Measurements from ENCODE around the gene ALPG. TPM values are rescaled to one million over a fixed set of nuclear protein-coding genes. Genes with fewer than 3 reads are reported as not detected.

The ALPG gene
- total and polyA plus RNA-seq, 10 of the 15 experiments (the other 5 are each of a cell fraction or from before 2014, with no cell fraction given), result not detected

DNA sequence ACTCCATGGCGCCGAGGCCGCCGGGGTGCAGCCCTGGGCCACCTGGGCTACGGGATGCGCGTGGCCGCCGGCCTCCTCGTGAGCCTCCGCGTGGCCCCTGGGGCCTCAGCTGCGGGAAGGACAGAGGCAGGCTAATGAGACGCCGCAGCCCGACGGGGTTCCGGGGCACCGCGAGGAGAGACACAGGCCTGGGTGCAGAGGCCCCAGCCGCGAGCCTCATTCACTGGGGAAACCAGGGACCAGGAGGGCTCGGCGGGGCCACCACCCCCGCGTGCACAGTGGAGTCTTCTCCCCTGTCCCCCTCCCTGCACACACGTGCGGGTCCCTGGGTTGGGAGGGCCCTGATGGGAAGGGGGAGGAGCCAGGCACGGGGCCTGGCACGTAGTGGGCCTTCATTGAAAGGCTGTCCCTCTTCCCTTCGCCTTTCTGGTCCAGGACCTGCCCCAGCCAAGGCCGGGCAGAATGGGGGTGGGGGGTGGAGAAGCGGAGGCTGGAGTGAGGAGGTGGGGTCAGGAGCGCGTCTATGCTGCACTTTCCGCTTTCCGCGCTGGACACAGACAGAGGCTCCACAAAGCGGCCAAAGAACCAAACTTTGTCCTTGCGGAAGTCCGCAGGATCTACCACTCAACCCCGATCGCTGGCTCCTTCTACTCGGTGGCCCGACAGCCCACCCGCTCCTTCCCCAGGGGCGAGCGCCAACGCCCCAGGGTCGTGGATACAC, 19.0 kb upstream of the ALPG start:
- Histone ChIP-seq H3K36me3 (ENCODE audit: control insufficient read depth in 2 of 2, insufficient read depth in 2 of 2, low read length in 1 of 2) (no peaks in the 10 kb centered on the region), H3K79me2 (ENCODE audit: control insufficient read depth, insufficient read depth, low read length) (no peaks in the 10 kb centered on the region), H2AFZ (ENCODE audit: control insufficient read depth, low read depth, low read length) (no peak overlapping the region), H3K27me3 (replicated peaks in 1 of 2; ENCODE audit: control insufficient read depth in 2 of 2, insufficient read depth in 2 of 2, low read length in 1 of 2) (peaks cover 0 to 7% of the 10 kb centered on the region in 2 experiments; a peak in 2 of 4 replicates), H3K9ac (ENCODE audit: control insufficient read depth, insufficient read depth, low read length) (no peak overlapping the region), H3K4me1 (ENCODE audit: control insufficient read depth, insufficient read depth, low read length) (no peaks in the 10 kb centered on the region), H3K27ac (ENCODE audit: control insufficient read depth, insufficient read depth) (no peak overlapping the region), H3K4me2 (ENCODE audit: control insufficient read depth, insufficient read depth) (no peak overlapping the region), H3K4me3 (no peak overlapping the region), H3K9me3 (replicated peaks; ENCODE audit: control insufficient read depth, insufficient read depth, low read length) (no peaks in the 10 kb centered on the region), H4K20me1 (ENCODE audit: control insufficient read depth, insufficient read depth) (no peaks in the 10 kb centered on the region)
- no peak for FAIRE-seq
- TF ChIP-seq NRF1 (conservative IDR thresholded peaks at IDR 0.05; ENCODE audit: low read depth, low read length) (no peak), GABPA (IDR thresholded peaks at IDR 0.05; ENCODE audit: low read depth) (no peak), LARP7 (IDR thresholded peaks at IDR 0.05) (no peak), WRNIP1 (IDR thresholded peaks at IDR 0.05; ENCODE audit: borderline replicate concordance, low read depth, low read length) (no peak), JUNB (IDR thresholded peaks at IDR 0.05) (no peak), PML (IDR thresholded peaks at IDR 0.05; ENCODE audit: low read length) (no peak), SMC3 (IDR thresholded peaks at IDR 0.05; ENCODE audit: borderline replicate concordance, low read length) (no peak)
- DNase-seq (ENCODE audit: low read depth, low spot score), result no peak
- ChIA-PET POLR2A (no interaction called here), CTCF (no interaction called here), RAD21 (ENCODE audit: unreplicated experiment) (no interaction called here), SMC1A (ENCODE audit: uncharacterized antibody, unreplicated experiment) (no interaction called here)
- in situ Hi-C loops (cut with MboI) (no loop called here), intact Hi-C loops (cut with micrococcal nuclease; ENCODE audit: unreplicated experiment) (no loop called here)
- no TSS peak for BruUV-seq (replicated peaks)
- no peak for ATAC-seq
- WGBS (ENCODE audit: insufficient coverage, insufficient replicate concordance, low lambda C conversion rate, missing lambda C conversion rate), result 79% methylated on average over 38 of the region's 50 CpGs

DNA sequence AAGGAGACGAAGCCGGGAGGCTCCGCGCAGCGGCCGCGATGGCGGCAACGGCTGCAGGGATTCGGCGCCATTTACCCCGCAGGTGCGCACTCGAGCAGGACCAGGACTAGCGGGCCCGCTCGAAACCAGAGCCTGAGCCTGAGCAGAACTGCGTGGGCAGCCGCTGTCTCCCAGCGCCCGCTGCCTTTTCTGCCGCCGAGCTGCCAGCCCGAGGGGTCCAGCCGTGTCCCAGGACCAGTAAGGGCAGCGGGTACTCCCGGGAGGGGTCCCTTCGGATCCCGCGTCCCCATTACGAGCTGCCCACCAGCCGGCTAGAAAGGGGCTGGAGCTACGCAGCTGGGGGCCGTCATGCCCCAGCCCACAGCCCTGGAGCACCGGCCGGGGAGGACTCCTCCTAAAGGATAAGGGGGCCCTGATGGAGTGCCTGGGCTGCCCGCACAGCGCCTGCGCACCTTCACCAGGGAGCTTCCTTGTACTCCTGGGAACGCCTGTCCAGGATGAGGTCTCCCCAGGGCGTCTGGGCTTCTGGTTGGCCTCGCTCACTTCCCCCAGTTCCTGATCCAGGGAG, 18.2 kb upstream of the ALPG start:
- H3K9me3 ChIP-seq (replicated peaks; ENCODE audit: control insufficient read depth, insufficient read depth, low read length), result no peaks in the 10 kb centered on the region
- FAIRE-seq (no peak), DNase-seq (ENCODE audit: low read depth, low spot score) (no peak), ATAC-seq (no peak)
- in situ Hi-C loops (cut with MboI) (no loop called here), intact Hi-C loops (cut with micrococcal nuclease; ENCODE audit: unreplicated experiment) (no loop called here)
- H4K20me1 ChIP-seq (ENCODE audit: control insufficient read depth, insufficient read depth), result no peaks in the 10 kb centered on the region
- no peaks in the 10 kb centered on the region for H3K4me1 ChIP-seq (ENCODE audit: control insufficient read depth, insufficient read depth, low read length)
- ChIA-PET SMC1A (ENCODE audit: uncharacterized antibody, unreplicated experiment) (no interaction called here), CTCF (no interaction called here), POLR2A (no interaction called here), RAD21 (ENCODE audit: unreplicated experiment) (no interaction called here)
- no peak overlapping the region for H3K27ac ChIP-seq (ENCODE audit: control insufficient read depth, insufficient read depth)
- no peak overlapping the region for H2AFZ ChIP-seq (ENCODE audit: control insufficient read depth, low read depth, low read length)
- no TSS peak for BruUV-seq (replicated peaks)
- H3K9ac ChIP-seq (ENCODE audit: control insufficient read depth, insufficient read depth, low read length), result no peak overlapping the region
- TF ChIP-seq KAT2A (conservative IDR thresholded peaks at IDR 0.05; ENCODE audit: control insufficient read depth, low read depth, low read length), result no peak
- TF ChIP-seq STAT1 (conservative IDR thresholded peaks at IDR 0.05), result no peak
- TF ChIP-seq ZNF24 (IDR thresholded peaks at IDR 0.05), result no peak
- TF ChIP-seq NR2C2 (IDR thresholded peaks at IDR 0.05; ENCODE audit: borderline replicate concordance, control insufficient read depth, insufficient read length, low read depth), result no peak
- no peak for TF ChIP-seq POLR2A (IDR thresholded peaks at IDR 0.05; ENCODE audit: low read depth, low read length)
- TF ChIP-seq POU2F2 (IDR thresholded peaks at IDR 0.05; ENCODE audit: borderline replicate concordance, low read depth, low read length), result no peak
- TF ChIP-seq TCF7 (IDR thresholded peaks at IDR 0.05; ENCODE audit: borderline replicate concordance), result no peak
- WGBS (ENCODE audit: insufficient coverage, insufficient replicate concordance, low lambda C conversion rate, missing lambda C conversion rate), result 79% methylated on average over 36 of the region's 42 CpGs
- H3K4me3 ChIP-seq, result no peak overlapping the region
- no peaks in the 10 kb centered on the region for H3K36me3 ChIP-seq (ENCODE audit: control insufficient read depth in 2 of 2, insufficient read depth in 2 of 2, low read length in 1 of 2)
- H3K27me3 ChIP-seq (replicated peaks in 1 of 2; ENCODE audit: control insufficient read depth in 2 of 2, insufficient read depth in 2 of 2, low read length in 1 of 2), result peaks cover 0 to 7% of the 10 kb centered on the region in 2 experiments; a peak in 2 of 4 replicates
- H3K4me2 ChIP-seq (ENCODE audit: control insufficient read depth, insufficient read depth), result no peak overlapping the region
- no peaks in the 10 kb centered on the region for H3K79me2 ChIP-seq (ENCODE audit: control insufficient read depth, insufficient read depth, low read length)

All from GM12878 (cell line).